GM10248 (cell line): ENCODE results near the gene SSU72.
"Not testable (repeated sequence)": the region's sequence is repeated elsewhere in the genome, so short reads cannot be mapped to it uniquely, and the experiment has no call there.

Source experiments
- CTCF ChIA-PET: fragments of 300-600 bp; sonication (Branson Sonifier 250); formaldehyde crosslinking; extraction: SDS; loops from one replicate; lab custom pipeline; 2021; ENCODE audit warnings: antibody characterized with exemption; lab: Yijun Ruan, JAX
- POLR2A ChIA-PET: fragments of 350-650 bp; sonication (Branson Sonifier 250); formaldehyde crosslinking; extraction: SDS; loops from one replicate; lab custom pipeline; 2020; ENCODE audit warnings: antibody characterized with exemption; lab: Yijun Ruan, JAX
- DNase-seq: peaks from one replicate; pipeline ENCODE4 v3.0.0; 2012; ENCODE audit errors: extremely low spot score
- TF ChIP-seq, protein P1 (sequence below): IDR thresholded peaks from 2 replicates; pipeline ENCODE4 v1.5.1; 2012; ENCODE audit warnings: mild to moderate bottlenecking, low read depth; ENCODE audit errors: extremely low read depth, missing control alignments, control extremely low read depth

The SSU72 gene

DNA sequence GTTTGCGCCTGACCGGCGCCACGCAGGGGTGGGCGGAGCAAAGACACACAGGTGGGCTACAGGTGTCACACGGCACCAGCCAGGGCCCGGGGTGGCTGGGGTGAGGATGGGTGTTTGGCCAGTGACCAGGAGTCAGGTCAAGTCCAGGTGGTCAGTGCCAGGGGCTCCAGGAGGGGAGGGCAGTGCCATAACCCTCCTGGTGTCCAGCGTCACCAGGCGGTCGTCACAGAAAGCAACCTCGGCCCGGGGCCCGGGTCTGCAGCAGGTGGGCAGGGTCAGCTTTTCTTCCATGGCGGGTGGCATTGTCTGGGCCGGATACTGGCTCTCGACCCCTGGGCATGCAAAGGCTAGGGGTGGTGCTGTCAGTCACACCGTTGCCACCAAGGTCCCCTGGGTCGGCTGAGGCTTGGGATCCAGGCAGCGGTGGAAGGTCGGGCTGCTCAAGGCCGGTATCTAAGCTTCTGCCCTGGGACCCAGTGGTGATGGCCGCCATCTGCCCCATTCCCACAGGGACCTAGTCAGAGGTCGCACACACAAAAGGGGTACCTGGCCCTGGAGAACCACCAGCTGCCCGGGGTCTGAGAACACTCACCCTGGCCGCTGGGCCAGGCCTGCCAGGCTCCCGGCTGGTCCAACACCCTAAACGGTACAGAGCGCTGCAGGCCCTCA, 23.5 kb upstream of the SSU72 start:
- TF ChIP-seq, protein P1, sequence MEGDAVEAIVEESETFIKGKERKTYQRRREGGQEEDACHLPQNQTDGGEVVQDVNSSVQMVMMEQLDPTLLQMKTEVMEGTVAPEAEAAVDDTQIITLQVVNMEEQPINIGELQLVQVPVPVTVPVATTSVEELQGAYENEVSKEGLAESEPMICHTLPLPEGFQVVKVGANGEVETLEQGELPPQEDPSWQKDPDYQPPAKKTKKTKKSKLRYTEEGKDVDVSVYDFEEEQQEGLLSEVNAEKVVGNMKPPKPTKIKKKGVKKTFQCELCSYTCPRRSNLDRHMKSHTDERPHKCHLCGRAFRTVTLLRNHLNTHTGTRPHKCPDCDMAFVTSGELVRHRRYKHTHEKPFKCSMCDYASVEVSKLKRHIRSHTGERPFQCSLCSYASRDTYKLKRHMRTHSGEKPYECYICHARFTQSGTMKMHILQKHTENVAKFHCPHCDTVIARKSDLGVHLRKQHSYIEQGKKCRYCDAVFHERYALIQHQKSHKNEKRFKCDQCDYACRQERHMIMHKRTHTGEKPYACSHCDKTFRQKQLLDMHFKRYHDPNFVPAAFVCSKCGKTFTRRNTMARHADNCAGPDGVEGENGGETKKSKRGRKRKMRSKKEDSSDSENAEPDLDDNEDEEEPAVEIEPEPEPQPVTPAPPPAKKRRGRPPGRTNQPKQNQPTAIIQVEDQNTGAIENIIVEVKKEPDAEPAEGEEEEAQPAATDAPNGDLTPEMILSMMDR: no peak
- POLR2A ChIA-PET: interaction anchor here (0.6 kb wide), 1 partner anchor 28 kb away, joined by 5 read pairs; no protein-coding TSS in a partner anchor
- no peak for DNase-seq
- CTCF ChIA-PET: interaction anchor here (0.9 to 1.7 kb wide), 3 partner anchors 12 to 20 kb away, joined by 3 to 5 read pairs (median 3); no protein-coding TSS in a partner anchor

DNA sequence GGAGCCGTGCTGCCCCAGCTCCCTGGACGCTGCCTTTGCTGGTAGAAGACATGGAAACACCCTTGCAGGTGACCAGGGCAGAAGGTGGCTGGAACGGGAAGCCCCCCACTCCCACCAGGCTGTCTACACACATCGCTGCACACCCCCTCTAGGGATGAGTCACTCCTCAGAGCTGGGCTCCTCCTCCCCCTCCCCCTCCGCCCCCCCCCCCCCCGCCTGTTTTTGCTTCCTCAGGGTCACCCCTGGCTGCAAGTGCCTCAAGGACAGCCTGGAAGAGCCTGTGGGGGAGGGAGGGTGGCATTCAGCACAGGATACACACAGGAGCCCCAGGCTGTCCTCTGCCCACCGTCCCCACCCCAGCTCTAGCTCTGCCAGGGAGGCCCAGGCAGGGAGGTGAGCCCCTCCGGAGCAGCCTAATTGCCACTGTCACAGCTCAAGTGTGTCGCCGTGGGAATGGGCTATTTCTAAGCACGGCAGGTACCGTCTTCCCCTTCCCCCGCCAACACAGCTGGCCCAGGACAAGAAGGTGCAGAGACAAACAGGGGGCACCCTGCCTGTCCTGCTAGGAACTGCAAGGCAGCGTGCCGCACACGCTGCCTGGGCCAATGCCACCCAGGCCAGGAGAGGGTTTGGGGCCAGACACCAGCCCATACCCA, 22.7 kb upstream of the SSU72 start:
- DNase-seq: peak; percentile 55
- ChIA-PET CTCF (interaction anchor here (0.8 to 1.7 kb wide), 5 partner anchors 12 to 312 kb away, joined by 3 to 5 read pairs (median 3); no protein-coding TSS in a partner anchor), POLR2A (interaction anchor here (0.6 kb wide), 1 partner anchor 27 kb away, joined by 5 read pairs; no protein-coding TSS in a partner anchor)
- TF ChIP-seq, protein P1: peak; percentile 27

- DNase-seq: peak; percentile 46
- TF ChIP-seq, protein P1: no peak
- ChIA-PET POLR2A (no interaction called here), CTCF (interaction anchor here (0.8 to 1.7 kb wide), 4 partner anchors 11 to 312 kb away, joined by 3 to 5 read pairs (median 3); no protein-coding TSS in a partner anchor)
Observed at GRCh38 chr1:1596493-1597274, 22.0 kb upstream of the SSU72 start.

GRCh38 chr1:1595341-1595740, 20.7 kb upstream of the SSU72 start:
- CTCF ChIA-PET, POLR2A ChIA-PET, DNase-seq: not testable (repeated sequence)

GRCh38 chr1:1594602-1595260, 20.1 kb upstream of the SSU72 start:
- no peak for DNase-seq
- TF ChIP-seq, protein P1: no peak
- ChIA-PET POLR2A (no interaction called here), CTCF (interaction anchor here (1.2 kb wide), 1 partner anchor 17 kb away, joined by 3 read pairs; no protein-coding TSS in a partner anchor)

- TF ChIP-seq, protein P1: no peak
- ChIA-PET CTCF (interaction anchor here (1.2 kb wide), 1 partner anchor 18 kb away, joined by 3 read pairs; no protein-coding TSS in a partner anchor), POLR2A (no interaction called here)
- DNase-seq: no peak
Observed at GRCh38 chr1:1593834-1594601, 19.4 kb upstream of the SSU72 start.
